ENCODE results near the gene DEPDC1B.
A peak's percentile ranks its signal among the peaks of the same experiment; 100 is the strongest.

DNA sequence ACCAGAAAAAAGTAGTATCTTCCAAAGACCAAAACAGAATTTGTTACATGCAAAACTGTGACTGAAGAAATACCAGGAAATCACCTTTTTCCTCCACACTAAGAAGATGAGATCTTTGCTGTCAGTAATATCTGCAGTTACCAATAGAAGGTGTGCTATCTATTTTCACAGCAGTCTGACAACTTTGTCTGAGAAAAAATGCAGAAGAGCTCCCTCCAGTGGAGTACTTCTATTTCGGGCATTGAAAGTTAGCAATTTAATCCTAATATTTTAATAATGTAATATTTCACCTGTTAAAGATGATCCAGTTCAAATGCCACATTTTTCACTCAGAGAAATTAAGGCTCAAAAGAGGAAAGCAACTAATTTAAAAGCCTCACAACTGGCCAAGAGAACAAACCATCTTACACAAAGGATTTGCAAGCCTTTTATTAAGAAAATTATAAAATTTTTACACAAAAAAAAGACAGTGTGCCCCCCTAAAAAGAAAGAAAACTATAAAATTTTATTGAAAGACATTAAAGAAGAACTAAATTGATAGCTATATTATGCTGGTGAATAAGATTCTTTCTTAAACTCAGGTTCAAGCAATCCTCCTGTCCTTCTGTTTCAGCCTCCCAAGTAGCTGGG, 50.6 kb downstream of the DEPDC1B start:
- TF ChIP-seq, protein P1, sequence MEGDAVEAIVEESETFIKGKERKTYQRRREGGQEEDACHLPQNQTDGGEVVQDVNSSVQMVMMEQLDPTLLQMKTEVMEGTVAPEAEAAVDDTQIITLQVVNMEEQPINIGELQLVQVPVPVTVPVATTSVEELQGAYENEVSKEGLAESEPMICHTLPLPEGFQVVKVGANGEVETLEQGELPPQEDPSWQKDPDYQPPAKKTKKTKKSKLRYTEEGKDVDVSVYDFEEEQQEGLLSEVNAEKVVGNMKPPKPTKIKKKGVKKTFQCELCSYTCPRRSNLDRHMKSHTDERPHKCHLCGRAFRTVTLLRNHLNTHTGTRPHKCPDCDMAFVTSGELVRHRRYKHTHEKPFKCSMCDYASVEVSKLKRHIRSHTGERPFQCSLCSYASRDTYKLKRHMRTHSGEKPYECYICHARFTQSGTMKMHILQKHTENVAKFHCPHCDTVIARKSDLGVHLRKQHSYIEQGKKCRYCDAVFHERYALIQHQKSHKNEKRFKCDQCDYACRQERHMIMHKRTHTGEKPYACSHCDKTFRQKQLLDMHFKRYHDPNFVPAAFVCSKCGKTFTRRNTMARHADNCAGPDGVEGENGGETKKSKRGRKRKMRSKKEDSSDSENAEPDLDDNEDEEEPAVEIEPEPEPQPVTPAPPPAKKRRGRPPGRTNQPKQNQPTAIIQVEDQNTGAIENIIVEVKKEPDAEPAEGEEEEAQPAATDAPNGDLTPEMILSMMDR (IDR thresholded peaks at IDR 0.05) = peak; percentile 7 to 36 (median 28)
- TF ChIP-seq POLR2A (IDR thresholded peaks at IDR 0.05) = no peak

Measured in uterus (tissue), 2 donors.